ENCODE results near the gene COL27A1.

DNA sequence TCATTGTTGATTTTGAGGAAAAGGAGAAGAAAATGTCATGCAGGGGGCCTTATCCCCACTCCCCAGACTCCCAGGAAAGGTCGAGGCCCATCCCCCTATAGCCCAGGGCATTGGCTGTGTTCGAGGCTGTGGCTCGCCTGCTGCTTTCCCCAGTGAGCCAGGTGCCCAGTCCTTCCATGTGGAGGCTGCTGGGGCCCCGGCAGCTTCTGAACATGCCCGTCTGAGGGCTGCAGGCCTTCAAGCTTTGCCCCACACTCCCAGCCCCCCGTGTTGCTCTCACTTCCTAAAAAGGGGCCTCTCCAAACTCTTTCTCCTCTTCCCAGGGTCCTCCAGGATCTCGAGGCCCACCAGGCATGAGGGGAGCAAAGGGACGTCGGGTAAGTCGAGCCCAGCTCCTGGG, 102.9 kb downstream of the COL27A1 start:
- TF ChIP-seq, protein P1, sequence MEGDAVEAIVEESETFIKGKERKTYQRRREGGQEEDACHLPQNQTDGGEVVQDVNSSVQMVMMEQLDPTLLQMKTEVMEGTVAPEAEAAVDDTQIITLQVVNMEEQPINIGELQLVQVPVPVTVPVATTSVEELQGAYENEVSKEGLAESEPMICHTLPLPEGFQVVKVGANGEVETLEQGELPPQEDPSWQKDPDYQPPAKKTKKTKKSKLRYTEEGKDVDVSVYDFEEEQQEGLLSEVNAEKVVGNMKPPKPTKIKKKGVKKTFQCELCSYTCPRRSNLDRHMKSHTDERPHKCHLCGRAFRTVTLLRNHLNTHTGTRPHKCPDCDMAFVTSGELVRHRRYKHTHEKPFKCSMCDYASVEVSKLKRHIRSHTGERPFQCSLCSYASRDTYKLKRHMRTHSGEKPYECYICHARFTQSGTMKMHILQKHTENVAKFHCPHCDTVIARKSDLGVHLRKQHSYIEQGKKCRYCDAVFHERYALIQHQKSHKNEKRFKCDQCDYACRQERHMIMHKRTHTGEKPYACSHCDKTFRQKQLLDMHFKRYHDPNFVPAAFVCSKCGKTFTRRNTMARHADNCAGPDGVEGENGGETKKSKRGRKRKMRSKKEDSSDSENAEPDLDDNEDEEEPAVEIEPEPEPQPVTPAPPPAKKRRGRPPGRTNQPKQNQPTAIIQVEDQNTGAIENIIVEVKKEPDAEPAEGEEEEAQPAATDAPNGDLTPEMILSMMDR (IDR thresholded peaks at IDR 0.05), result no peak
- no peak for TF ChIP-seq POLR2A (IDR thresholded peaks at IDR 0.05)

Measured in adrenal gland (tissue), 5 donors.